Heart right ventricle (tissue), 16 donors: ENCODE data around the gene PCDHGA1. TPM values are rescaled to one million over a fixed set of nuclear protein-coding genes. Genes with fewer than 3 reads are reported as not detected.

Experiments used
- ATAC-seq, 8 donors: fragments of 200-7000 bp; cut with Tn5 transposase; one replicate each; pipeline ENCODE4 v1.9.1; 2020; ENCODE audit warnings: mild to moderate bottlenecking in 8 of 8, moderate library complexity in 8 of 8, moderate number of reproducible peaks in 1 of 8
- DNase-seq, 2 donors: peaks; one replicate each; pipeline ENCODE4 v3.0.0-alpha.2; 2020
- H3K27ac ChIP-seq, 10 donors: fragments of 200-600 bp; sonication (generic) in 2 of 10; one replicate each; pipeline versions ENCODE4 v1.5.0 to v1.8.0; 2020 to 2022; ENCODE audit warnings: mild to moderate bottlenecking in 3 of 10
- H3K27me3 ChIP-seq, 7 donors: fragments of 200-600 bp; one replicate each; pipeline ENCODE4 v1.8.0; 2021 to 2022; ENCODE audit warnings: mild to moderate bottlenecking in 2 of 7
- H3K36me3 ChIP-seq, 9 donors: fragments of 200-600 bp; sonication (generic) in 1 of 9; one replicate each; pipeline versions ENCODE4 v1.5.0 to v1.8.0; 2020 to 2022; ENCODE audit warnings: mild to moderate bottlenecking in 2 of 9
- H3K4me1 ChIP-seq, 9 donors: fragments of 200-600 bp; sonication (generic) in 1 of 9; one replicate each; pipeline versions ENCODE4 v1.5.0 to v1.8.0; 2020 to 2022; ENCODE audit warnings: mild to moderate bottlenecking in 4 of 9
- H3K4me3 ChIP-seq, 10 donors: fragments of 200-600 bp; sonication (generic) in 2 of 10; one replicate each; pipeline versions ENCODE4 v1.5.0 to v1.8.0; 2020 to 2022; ENCODE audit warnings: mild to moderate bottlenecking in 7 of 10, moderate library complexity in 2 of 10
- H3K9me3 ChIP-seq, 11 donors: fragments of 200-600 bp in 10 of 11; sonication (generic) in 2 of 11; one replicate each; pipeline versions ENCODE4 v1.5.0 to v1.8.0; 2013 to 2022; ENCODE audit warnings: mild to moderate bottlenecking in 2 of 11, control low read depth in 1 of 11, moderate library complexity in 1 of 11
- CTCF ChIP-seq, 9 donors: fragments of 200-600 bp; sonication (generic) in 2 of 9; IDR thresholded peaks; one replicate each; pipeline versions ENCODE4 v1.5.0 to v1.8.0; 2021 to 2022; ENCODE audit warnings: antibody characterized with exemption in 9 of 9, mild to moderate bottlenecking in 5 of 9, moderate library complexity in 1 of 9
- whole genome bisulfite sequencing, 2 donors: extraction: QIAGEN DNeasy Blood & Tissue Kit; methylation state at CpG; one replicate each; pipeline ENCODE4 v1.1.7; 2013; ENCODE audit warnings: inconsistent platforms in 1 of 2; 5-methylcytosine and 5-hydroxymethylcytosine counted together
- intact Hi-C, 10 donors: fragments of 100-400 bp; cut with DNase I; formaldehyde crosslinking; loops; one replicate each; pipeline versions ENCODE4 v1.11.1 to v1.14.2; 2022
- polyA plus RNA-seq, 2 donors: library from polyadenylated mRNA; stranded (reverse); fragments of 200-250 nt; gene quantifications; one replicate each; pipeline ENCODE4 v1.2.3, GENCODE V29; 2013
- total RNA-seq, 10 donors: library from RNA; stranded (reverse); fragmentation: NEBNext Ultra II Directional in 3 of 10; extraction: Animal tissue kit (Norgen Biotek cat#: 25700) in 3 of 10; gene quantifications; one replicate each; pipeline versions ENCODE4 v1.2.1 to v1.2.4, GENCODE V29; 2021 to 2023
- donor health status: Arrhythmogenic right ventricular cardiomyopathy.
- donor health status: ischemic (EF 13 %, LVEDD 7.1; RV severe dilation, severe dysfunction).
- donor health status: healthy with polysubstance abuse.
- donor health status: DM: no; HTN: yes; CAD: no.
- donor health status: DM: no; HTN: no; CAD: no.
- donor health status: ischemic (EF 25% LVEDD 6.9; RV normal size, moderate dysfunction).
- donor health status: ischemic (EF 25% LVEDD 5.7; RV mildly dilated, moderate dysfunction).
- donor health status: healthy.
- donor health status: DM: yes; HTN: yes; CAD: no.
- donor health status: Ischemic cardiomyopathy.
- donor health status: ischemic (EF 35%, LVEDD 5.7; RV mildly dilated, moderate dysfunction).
- donor health status: nonischemic (EF 11% LVEDD 7.7; RV severe dilation, severe dysfunction).
- donor health status: DM: yes; HTN: yes; CAD: no.
- donor health status: PGD.
- donor health status: ischemic (EF 29% LVEDD 5.4; RV normal size, mild dysfunction).
- donor health status: nonischemic (EF 23%, LVEDD 6.1; RV moderate dilation, normal function).

PCDHGA1 gene
- total and polyA plus RNA-seq, 12 donors = 0.57 to 5.0 (median 2.6) TPM

- intact Hi-C loops = loop anchor here in 6 of 10 donors (2.0 to 10.0 kb wide), 7 partner anchors 26 to 116 kb away; partner anchors contain the start of genes PCDHGB7 (in 3 of the 6), PCDHGA10 (in 2 of the 6), PCDHGA11 (in 1 of the 6) and PCDHGA12 (in 1 of the 6)
- Histone ChIP-seq H3K27ac (peak overlapping the region; percentile 46 to 91 (median 86)), H3K36me3 (peaks cover 0 to 93% (median 12%) of the 10 kb centered on the region in 9 donors), H3K4me3 (peak overlapping the region in 1 of 10 donors; percentile 5), H3K27me3 (no peaks in the 10 kb centered on the region), H3K4me1 (peaks cover 4 to 59% (median 50%) of the 10 kb centered on the region in 9 donors), H3K9me3 (no peaks in the 10 kb centered on the region)
- WGBS, 2 donors = 22 to 34% methylated on average over 11 of the region's 11 CpGs
- peak; percentile 43 to 75 (median 56) for ATAC-seq
- peak; percentile 40 to 64 for DNase-seq
- no peak for TF ChIP-seq CTCF (IDR thresholded peaks at IDR 0.05)
Observed at GRCh38 chr5:141528291-141528984, 198.1 kb downstream of the PCDHGA1 start.

- H3K9me3 ChIP-seq = no peaks in the 10 kb centered on the region
- H3K27me3 ChIP-seq = no peaks in the 10 kb centered on the region
- TF ChIP-seq CTCF (IDR thresholded peaks at IDR 0.05) = no peak
- intact Hi-C loops = loop anchor here in 6 of 10 donors (2.0 to 10.0 kb wide), 7 partner anchors 26 to 117 kb away; partner anchors contain the start of genes PCDHGB7 (in 3 of the 6), PCDHGA10 (in 2 of the 6), PCDHGA11 (in 1 of the 6) and PCDHGA12 (in 1 of the 6)
- whole genome bisulfite sequencing, 2 donors = 39 to 51% methylated on average over 5 of the region's 5 CpGs
- no peak overlapping the region for H3K4me3 ChIP-seq
- H3K36me3 ChIP-seq = peaks cover 0 to 93% (median 12%) of the 10 kb centered on the region in 9 donors
- peaks cover 4 to 54% (median 45%) of the 10 kb centered on the region in 9 donors for H3K4me1 ChIP-seq
- peak overlapping the region; percentile 46 to 91 (median 86) for H3K27ac ChIP-seq
- ATAC-seq (peak; percentile 44 to 86 (median 66)), DNase-seq (peak; percentile 29 to 58)
Observed at GRCh38 chr5:141529002-141529401, 198.7 kb downstream of the PCDHGA1 start.

GRCh38 chr5:141529873-141530272, 199.6 kb downstream of the PCDHGA1 start:
- Histone ChIP-seq H3K4me1 (peaks cover 4 to 45% (median 37%) of the 10 kb centered on the region in 9 donors), H3K4me3 (no peak overlapping the region), H3K9me3 (no peaks in the 10 kb centered on the region), H3K27me3 (no peaks in the 10 kb centered on the region), H3K27ac (peak overlapping the region in 9 of 10 donors; percentile 46 to 91 (median 86)), H3K36me3 (peaks cover 0 to 98% (median 12%) of the 10 kb centered on the region in 9 donors)
- ATAC-seq (no peak), DNase-seq (no peak)
- no peak for TF ChIP-seq CTCF (IDR thresholded peaks at IDR 0.05)
- intact Hi-C loops = loop anchor here in 6 of 10 donors (2.0 to 10.0 kb wide), 7 partner anchors 25 to 118 kb away; partner anchors contain the start of genes PCDHGB7 (in 3 of the 6), PCDHGA10 (in 2 of the 6), PCDHGA11 (in 1 of the 6) and PCDHGA12 (in 1 of the 6)
- 83 to 93% methylated on average over 7 of the region's 7 CpGs for WGBS, 2 donors

GRCh38 chr5:141532726-141533125, 202.4 kb downstream of the PCDHGA1 start:
- 97 to 98% methylated on average over 1 of the region's 1 CpG for WGBS, 2 donors
- H3K36me3 ChIP-seq = peaks cover 0 to 90% (median 0%) of the 10 kb centered on the region in 9 donors
- intact Hi-C loops = no loop called here
- no peaks in the 10 kb centered on the region for H3K27me3 ChIP-seq
- no peak overlapping the region for H3K4me3 ChIP-seq
- ATAC-seq (no peak), DNase-seq (no peak)
- H3K9me3 ChIP-seq = no peaks in the 10 kb centered on the region
- peaks cover 4 to 37% (median 29%) of the 10 kb centered on the region in 9 donors for H3K4me1 ChIP-seq
- TF ChIP-seq CTCF (IDR thresholded peaks at IDR 0.05) = no peak
- no peak overlapping the region for H3K27ac ChIP-seq
